RKO (cell line): ENCODE results near the gene APOB.

ENCODE experiments used
- DNase-seq: peaks from one replicate; pipeline ENCODE4 v3.0.0-alpha.2; 2016; ENCODE audit warnings: low spot score

The APOB gene

GRCh38 chr2:20982861-20983260, 61.0 kb downstream of the APOB start:
- DNase-seq, result no peak

GRCh38 chr2:20977520-20978180, 66.2 kb downstream of the APOB start:
- no peak for DNase-seq

- no peak for DNase-seq
Observed at GRCh38 chr2:20976527-20976926, 67.3 kb downstream of the APOB start.

- DNase-seq, result no peak
Observed at GRCh38 chr2:20972792-20973565, 70.9 kb downstream of the APOB start.

GRCh38 chr2:20972110-20972509, 71.8 kb downstream of the APOB start:
- no peak for DNase-seq

GRCh38 chr2:20970068-20970467, 73.8 kb downstream of the APOB start:
- no peak for DNase-seq

GRCh38 chr2:20966061-20966595, 77.7 kb downstream of the APOB start:
- no peak for DNase-seq

- no peak for DNase-seq
Observed at GRCh38 chr2:20965221-20965620, 78.7 kb downstream of the APOB start.

- no peak for DNase-seq
Observed at GRCh38 chr2:20963867-20964266, 80.0 kb downstream of the APOB start.

- DNase-seq, result peak; percentile 63
Observed at GRCh38 chr2:20962939-20963557, 80.8 kb downstream of the APOB start.

- no peak for DNase-seq
Observed at GRCh38 chr2:20961858-20962257, 82.0 kb downstream of the APOB start.

- DNase-seq, result no peak
Observed at GRCh38 chr2:20960003-20960402, 83.9 kb downstream of the APOB start.

GRCh38 chr2:20959252-20959651, 84.6 kb downstream of the APOB start:
- no peak for DNase-seq

- DNase-seq, result no peak
Observed at GRCh38 chr2:20957788-20958525, 85.9 kb downstream of the APOB start.

GRCh38 chr2:20955277-20956026, 88.4 kb downstream of the APOB start:
- DNase-seq, result no peak

- no peak for DNase-seq
Observed at GRCh38 chr2:20953146-20953824, 90.6 kb downstream of the APOB start.
